Type B pancreatic cell (in vitro differentiated cells): ENCODE results near the gene LRRK1. TPM values are rescaled to one million over a fixed set of nuclear protein-coding genes. Genes with fewer than 3 reads are reported as not detected.

Experiments used
- DNase-seq: peaks from one replicate; pipeline ENCODE4 v3.0.0; 2021; ENCODE audit warnings: mixed read lengths; ENCODE audit not compliant: unreplicated experiment; ENCODE audit errors: extremely low spot score
- H3K27ac Mint-ChIP-seq: 2 replicates; pipeline ENCODE4 v1.8.0; 2021; ENCODE audit warnings: mild to moderate bottlenecking, mixed read lengths
- H3K27me3 Mint-ChIP-seq: 2 replicates; pipeline ENCODE4 v1.8.0; 2021; ENCODE audit warnings: mixed read lengths
- H3K36me3 Mint-ChIP-seq: 2 replicates; pipeline ENCODE4 v1.8.0; 2021; ENCODE audit warnings: mixed read lengths
- H3K4me1 Mint-ChIP-seq: one replicate; pipeline ENCODE4 v1.8.0; 2021; ENCODE audit warnings: mixed read lengths; ENCODE audit not compliant: unreplicated experiment
- H3K4me3 Mint-ChIP-seq: 2 replicates; pipeline ENCODE4 v1.8.0; 2021; ENCODE audit warnings: mild to moderate bottlenecking, mixed read lengths
- H3K9me3 Mint-ChIP-seq: 2 replicates; pipeline ENCODE4 v1.8.0; 2021; ENCODE audit warnings: mixed read lengths
- total RNA-seq: library from RNA; stranded (reverse); gene quantifications from 2 replicates; pipeline ENCODE4 v1.2.1, GENCODE V29; 2021; ENCODE audit warnings: low replicate concordance
- TF ChIP-seq, protein P1 (sequence below): fragments of 200-600 bp; sonication (generic); conservative IDR thresholded peaks from 2 replicates; pipeline ENCODE4 v1.5.0; 2021; ENCODE audit warnings: antibody characterized with exemption, mild to moderate bottlenecking

LRRK1 gene
- total RNA-seq, 1 donor from 2014 or later: 2.0 TPM

DNA sequence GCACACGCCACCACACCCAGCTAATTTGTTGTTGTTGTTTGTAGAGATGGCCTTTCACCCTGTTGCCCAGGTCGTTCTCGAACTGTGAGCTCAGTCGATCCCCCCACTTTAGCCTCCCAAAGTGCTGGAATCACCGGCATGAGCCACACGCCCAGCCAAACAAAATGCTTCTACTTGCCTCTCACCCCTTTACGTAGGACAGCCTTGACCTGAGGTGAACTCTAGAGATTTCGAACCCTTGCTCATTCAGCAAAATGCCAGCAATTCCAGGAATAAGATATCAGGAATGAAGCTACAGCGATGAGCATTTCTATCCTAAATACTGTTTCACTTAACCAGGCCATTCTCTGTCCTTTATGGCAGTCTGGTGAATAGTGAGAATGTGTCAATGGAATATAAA, 135.0 kb downstream of the LRRK1 start:
- H3K4me3 Mint-ChIP-seq: no peak overlapping the region
- DNase-seq: no peak
- H3K27ac Mint-ChIP-seq: no peak overlapping the region
- H3K36me3 Mint-ChIP-seq: peaks cover 9% of the 10 kb centered on the region
- H3K9me3 Mint-ChIP-seq: no peaks in the 10 kb centered on the region
- no peaks in the 10 kb centered on the region for H3K27me3 Mint-ChIP-seq
- no peaks in the 10 kb centered on the region for H3K4me1 Mint-ChIP-seq
- TF ChIP-seq, protein P1, sequence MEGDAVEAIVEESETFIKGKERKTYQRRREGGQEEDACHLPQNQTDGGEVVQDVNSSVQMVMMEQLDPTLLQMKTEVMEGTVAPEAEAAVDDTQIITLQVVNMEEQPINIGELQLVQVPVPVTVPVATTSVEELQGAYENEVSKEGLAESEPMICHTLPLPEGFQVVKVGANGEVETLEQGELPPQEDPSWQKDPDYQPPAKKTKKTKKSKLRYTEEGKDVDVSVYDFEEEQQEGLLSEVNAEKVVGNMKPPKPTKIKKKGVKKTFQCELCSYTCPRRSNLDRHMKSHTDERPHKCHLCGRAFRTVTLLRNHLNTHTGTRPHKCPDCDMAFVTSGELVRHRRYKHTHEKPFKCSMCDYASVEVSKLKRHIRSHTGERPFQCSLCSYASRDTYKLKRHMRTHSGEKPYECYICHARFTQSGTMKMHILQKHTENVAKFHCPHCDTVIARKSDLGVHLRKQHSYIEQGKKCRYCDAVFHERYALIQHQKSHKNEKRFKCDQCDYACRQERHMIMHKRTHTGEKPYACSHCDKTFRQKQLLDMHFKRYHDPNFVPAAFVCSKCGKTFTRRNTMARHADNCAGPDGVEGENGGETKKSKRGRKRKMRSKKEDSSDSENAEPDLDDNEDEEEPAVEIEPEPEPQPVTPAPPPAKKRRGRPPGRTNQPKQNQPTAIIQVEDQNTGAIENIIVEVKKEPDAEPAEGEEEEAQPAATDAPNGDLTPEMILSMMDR: no peak

DNA sequence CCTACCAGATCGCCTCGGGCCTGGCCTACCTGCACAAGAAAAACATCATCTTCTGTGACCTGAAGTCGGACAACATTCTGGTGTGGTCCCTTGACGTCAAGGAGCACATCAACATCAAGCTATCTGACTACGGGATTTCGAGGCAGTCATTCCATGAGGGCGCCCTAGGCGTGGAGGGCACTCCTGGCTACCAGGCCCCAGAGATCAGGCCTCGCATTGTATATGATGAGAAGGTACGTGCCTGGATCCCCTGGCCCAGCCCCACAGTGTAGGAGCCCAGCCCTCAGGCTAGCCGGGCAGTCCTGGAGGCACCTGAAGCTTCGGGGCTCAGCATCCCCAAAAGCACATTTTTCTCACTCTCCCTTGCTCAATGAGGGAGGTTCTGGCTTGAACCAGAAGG, 135.8 kb downstream of the LRRK1 start:
- H3K4me3 Mint-ChIP-seq: no peak overlapping the region
- no peak overlapping the region for H3K27ac Mint-ChIP-seq
- no peaks in the 10 kb centered on the region for H3K27me3 Mint-ChIP-seq
- TF ChIP-seq, protein P1: no peak
- H3K9me3 Mint-ChIP-seq: no peaks in the 10 kb centered on the region
- no peak for DNase-seq
- peaks cover 9% of the 10 kb centered on the region for H3K36me3 Mint-ChIP-seq
- no peaks in the 10 kb centered on the region for H3K4me1 Mint-ChIP-seq

DNA sequence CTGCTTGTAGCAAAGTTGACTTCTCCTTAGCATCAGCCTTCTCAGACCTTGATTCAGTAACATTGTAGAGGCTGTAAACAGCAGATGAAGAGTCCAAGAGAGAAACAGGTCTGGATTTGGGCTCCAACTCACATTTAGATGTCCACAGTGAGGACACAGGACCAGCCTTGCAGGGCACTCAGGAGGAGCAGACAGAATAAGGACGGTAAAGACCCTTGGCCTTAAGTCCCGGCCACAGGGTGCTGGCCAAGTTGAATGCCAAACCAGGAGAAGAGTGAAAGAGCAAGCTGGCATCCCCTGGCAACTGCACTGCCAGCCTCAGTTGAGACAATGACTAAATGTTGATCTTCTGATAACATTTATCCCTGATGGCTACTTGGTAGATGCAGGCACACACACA, 136.3 kb downstream of the LRRK1 start:
- H3K4me1 Mint-ChIP-seq: no peaks in the 10 kb centered on the region
- no peak overlapping the region for H3K4me3 Mint-ChIP-seq
- H3K27me3 Mint-ChIP-seq: no peaks in the 10 kb centered on the region
- peaks cover 9% of the 10 kb centered on the region for H3K36me3 Mint-ChIP-seq
- no peak for DNase-seq
- no peak overlapping the region for H3K27ac Mint-ChIP-seq
- TF ChIP-seq, protein P1: no peak
- H3K9me3 Mint-ChIP-seq: no peaks in the 10 kb centered on the region

DNA sequence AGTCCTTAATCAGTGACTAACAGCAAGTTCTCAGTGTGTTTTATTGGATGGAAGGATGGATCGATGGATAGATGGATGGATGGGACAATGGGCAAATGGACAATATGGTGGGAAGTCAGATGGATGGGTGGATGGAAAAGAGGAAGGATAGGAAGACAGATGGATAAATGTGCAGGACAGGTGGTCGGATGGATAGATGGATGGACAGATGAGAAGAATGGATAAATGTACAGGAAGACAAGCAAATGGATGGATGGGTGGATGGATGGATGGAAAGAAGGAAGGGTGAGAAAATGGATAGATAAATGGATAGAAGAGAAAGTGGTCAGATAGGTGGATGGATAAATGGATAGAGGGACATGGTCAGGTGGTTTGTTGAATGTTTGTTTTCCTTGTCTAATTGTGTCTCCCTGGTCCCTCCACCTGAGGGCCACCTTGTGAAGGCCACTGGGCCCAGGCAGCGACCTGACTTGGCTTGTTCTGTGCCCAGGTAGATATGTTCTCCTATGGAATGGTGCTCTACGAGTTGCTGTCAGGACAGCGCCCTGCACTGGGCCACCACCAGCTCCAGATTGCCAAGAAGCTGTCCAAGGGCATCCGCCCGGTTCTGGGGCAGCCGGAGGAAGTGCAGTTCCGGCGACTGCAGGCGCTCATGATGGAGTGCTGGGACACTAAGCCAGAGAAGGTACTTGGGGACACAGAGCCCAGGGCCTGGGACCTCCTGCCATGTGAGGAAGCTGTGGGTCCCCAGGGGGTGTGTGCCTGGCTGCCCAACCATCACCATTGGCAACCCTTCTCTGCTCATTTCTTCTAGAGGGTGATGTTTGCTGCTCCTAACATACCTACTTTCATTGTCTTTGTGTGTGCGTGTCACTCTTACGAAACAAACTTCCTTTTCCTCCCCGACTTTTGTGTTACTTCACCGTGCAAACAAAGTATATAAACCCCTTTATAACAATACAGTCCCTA, 137.5 kb downstream of the LRRK1 start:
- no peak overlapping the region for H3K27ac Mint-ChIP-seq
- H3K4me3 Mint-ChIP-seq: no peak overlapping the region
- no peaks in the 10 kb centered on the region for H3K27me3 Mint-ChIP-seq
- H3K4me1 Mint-ChIP-seq: no peaks in the 10 kb centered on the region
- DNase-seq: no peak
- H3K36me3 Mint-ChIP-seq: peaks cover 9% of the 10 kb centered on the region
- TF ChIP-seq, protein P1: no peak
- no peaks in the 10 kb centered on the region for H3K9me3 Mint-ChIP-seq

DNA sequence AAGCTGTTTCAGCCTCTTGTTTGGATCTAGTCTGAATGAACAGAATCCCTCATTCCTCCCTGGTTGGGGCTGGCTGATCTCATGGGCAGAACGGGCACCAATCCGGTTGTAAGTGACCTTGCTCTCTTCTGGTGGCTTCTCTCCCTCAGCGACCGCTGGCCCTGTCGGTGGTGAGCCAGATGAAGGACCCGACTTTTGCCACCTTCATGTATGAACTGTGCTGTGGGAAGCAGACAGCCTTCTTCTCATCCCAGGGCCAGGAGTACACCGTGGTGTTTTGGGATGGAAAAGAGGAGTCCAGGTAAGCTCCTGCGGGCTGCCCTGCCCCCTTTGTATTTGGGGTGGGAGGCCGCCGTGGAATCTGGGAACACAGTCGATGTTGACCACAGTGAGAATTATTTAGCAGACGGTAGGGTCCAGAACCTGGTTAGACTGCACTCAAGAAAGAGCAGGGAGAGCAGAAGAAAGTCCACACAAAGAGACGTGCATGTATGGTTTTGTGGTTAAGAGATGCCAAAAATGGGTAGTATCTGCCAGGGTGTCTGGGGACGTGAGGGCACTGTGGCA, 138.8 kb downstream of the LRRK1 start:
- Mint-ChIP-seq H3K9me3 (no peaks in the 10 kb centered on the region), H3K4me1 (no peaks in the 10 kb centered on the region)
- DNase-seq: no peak

More for the DNA sequence above, 138.8 kb downstream of the LRRK1 start:
- H3K4me3 Mint-ChIP-seq: no peak overlapping the region
- H3K27me3 Mint-ChIP-seq: no peaks in the 10 kb centered on the region
- peaks cover 9% of the 10 kb centered on the region for H3K36me3 Mint-ChIP-seq
- TF ChIP-seq, protein P1: no peak
- H3K27ac Mint-ChIP-seq: no peak overlapping the region
